HG03108 (cell line): ENCODE data around the gene MED17.

Experiments
- ATAC-seq: cut with Tn5 transposase; IDR thresholded peaks from one replicate; pipeline ENCODE4 v1.9.1; 2021; ENCODE audit warnings: moderate library complexity; ENCODE audit not compliant: unreplicated experiment

Gene MED17

GRCh38 chr11:93845181-93846092 is 61.4 kb downstream of the MED17 start:
- no peak for ATAC-seq

- no peak for ATAC-seq
These were observed 62.3 kb downstream of the MED17 start for GRCh38 chr11:93846411-93846810.

- no peak for ATAC-seq
These were observed 65.1 kb downstream of the MED17 start for GRCh38 chr11:93849201-93849600.

- ATAC-seq, result no peak
These were observed 65.9 kb downstream of the MED17 start for GRCh38 chr11:93849751-93850593.

GRCh38 chr11:93850594-93851018 is 66.5 kb downstream of the MED17 start, which contains the start of gene VSTM5:
TSS of gene VSTM5 (minus strand) at chr11:93850618. CDS start at chr11:93850502, 116 bp downstream.
- no peak for ATAC-seq

GRCh38 chr11:93852242-93852641 is 68.2 kb downstream of the MED17 start:
- no peak for ATAC-seq

DNA sequence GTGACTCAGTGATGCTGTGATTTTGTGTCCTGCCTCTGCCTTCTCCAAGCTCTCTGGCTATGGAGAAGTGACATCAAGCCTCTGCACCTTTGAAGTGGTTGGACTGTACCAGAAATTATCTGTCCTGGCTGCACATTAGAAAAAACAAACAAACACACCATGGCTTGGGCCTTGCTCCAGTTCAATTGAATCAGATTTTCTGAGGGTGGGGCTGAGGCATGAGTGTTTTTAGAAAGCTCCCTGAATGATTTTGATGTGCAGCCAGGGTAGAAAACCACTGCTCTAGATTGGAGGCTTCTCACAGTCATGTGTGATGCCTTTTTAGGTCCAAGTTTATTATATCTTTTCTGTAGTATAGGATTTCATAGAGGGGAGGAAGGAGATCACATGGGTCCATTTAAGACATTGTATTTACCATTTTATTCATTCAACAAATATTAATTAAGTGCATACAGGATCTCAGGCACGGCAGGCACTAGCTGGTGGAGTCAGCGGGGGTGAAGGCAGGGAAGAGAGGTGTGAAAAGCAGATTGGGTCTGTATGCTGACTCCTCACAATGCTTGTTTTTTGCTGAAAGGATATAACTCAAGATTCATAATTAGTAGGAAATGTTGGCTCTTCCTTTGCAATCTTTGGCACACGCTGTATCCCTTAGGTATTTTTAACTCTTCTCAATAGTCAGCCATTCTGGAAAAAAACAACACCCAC is 73.5 kb downstream of the MED17 start:
- ATAC-seq, result no peak

- no peak for ATAC-seq
These were observed 74.2 kb downstream of the MED17 start for GRCh38 chr11:93858121-93858775.

DNA sequence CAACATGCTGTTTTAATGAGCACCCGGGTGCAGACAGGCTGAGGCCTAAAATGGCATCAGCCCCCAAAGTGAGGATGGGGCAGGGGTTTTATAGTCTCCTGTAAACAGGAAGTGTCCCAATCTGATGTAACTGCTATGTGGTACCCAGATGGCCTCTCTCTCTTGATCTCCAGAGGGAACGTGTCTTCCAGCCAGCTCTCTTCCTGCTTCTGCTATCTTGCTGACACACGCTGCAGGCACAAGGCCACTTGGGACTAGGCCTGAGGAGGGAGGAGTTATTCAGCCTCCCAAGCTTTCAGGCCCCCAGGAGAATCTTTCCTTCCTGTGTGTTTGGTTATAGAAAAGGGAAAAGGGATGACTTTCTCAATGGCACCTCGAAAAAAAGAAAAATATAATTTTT is 77.7 kb downstream of the MED17 start:
- ATAC-seq, result no peak
